ENCODE data around the gene HHIPL2.

The HHIPL2 gene

DNA sequence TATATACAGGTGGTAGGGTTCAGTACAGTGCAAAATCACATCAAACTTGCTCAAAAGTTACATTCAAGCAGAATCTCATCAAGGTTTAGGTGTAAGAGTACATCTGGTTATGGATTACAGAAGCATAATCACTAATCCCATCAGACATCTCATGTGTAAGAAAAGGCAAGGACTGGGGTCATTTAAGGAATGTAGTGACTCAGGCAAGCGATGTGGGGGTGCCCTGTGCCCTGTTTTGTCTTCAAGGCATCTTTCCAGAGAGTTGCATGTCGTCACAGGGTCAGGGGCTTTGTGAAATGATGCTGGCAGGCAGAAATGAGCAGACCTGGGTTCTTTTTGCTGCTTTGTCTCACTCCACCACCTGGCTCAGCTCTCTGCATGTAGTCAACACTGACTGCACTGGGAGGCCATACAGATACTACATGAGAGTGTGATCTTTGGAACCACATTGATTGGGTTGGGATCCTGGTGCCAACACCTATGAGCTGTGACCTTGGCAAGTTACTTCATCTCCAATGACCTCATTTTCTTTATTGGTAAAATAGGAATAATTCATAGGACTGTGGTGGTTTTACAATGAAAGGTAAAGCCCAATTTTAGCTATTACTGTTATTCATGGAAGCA is 8.2 kb upstream of the HHIPL2 start:
- TF ChIP-seq, protein P1, sequence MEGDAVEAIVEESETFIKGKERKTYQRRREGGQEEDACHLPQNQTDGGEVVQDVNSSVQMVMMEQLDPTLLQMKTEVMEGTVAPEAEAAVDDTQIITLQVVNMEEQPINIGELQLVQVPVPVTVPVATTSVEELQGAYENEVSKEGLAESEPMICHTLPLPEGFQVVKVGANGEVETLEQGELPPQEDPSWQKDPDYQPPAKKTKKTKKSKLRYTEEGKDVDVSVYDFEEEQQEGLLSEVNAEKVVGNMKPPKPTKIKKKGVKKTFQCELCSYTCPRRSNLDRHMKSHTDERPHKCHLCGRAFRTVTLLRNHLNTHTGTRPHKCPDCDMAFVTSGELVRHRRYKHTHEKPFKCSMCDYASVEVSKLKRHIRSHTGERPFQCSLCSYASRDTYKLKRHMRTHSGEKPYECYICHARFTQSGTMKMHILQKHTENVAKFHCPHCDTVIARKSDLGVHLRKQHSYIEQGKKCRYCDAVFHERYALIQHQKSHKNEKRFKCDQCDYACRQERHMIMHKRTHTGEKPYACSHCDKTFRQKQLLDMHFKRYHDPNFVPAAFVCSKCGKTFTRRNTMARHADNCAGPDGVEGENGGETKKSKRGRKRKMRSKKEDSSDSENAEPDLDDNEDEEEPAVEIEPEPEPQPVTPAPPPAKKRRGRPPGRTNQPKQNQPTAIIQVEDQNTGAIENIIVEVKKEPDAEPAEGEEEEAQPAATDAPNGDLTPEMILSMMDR (IDR thresholded peaks at IDR 0.05): no peak
- TF ChIP-seq ZFX (IDR thresholded peaks at IDR 0.05; ENCODE audit: borderline replicate concordance): no peak
- H3K27ac ChIP-seq: no peak overlapping the region

DNA sequence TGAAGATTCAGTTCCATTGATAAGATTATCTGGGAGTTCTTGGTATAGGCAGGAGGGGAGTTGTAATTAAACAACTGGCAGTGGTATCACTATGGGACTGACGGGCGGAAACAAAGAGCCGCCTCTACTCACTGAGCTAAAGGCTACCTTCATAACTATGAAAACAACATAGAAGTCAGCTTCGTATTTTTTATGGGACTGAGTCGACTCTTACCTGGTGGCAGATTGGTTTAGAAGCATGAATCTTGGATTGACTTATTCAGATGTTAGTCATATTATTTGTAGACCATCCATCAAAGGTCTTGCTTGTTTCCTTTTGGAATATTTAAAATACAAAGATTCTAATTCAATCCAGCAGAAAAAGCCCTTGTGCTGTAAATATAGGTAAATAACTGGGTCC is 6.3 kb upstream of the HHIPL2 start:
- TF ChIP-seq, protein P1 (IDR thresholded peaks at IDR 0.05): no peak
- TF ChIP-seq ZFX (IDR thresholded peaks at IDR 0.05; ENCODE audit: borderline replicate concordance): no peak
- H3K27ac ChIP-seq: no peak overlapping the region

DNA sequence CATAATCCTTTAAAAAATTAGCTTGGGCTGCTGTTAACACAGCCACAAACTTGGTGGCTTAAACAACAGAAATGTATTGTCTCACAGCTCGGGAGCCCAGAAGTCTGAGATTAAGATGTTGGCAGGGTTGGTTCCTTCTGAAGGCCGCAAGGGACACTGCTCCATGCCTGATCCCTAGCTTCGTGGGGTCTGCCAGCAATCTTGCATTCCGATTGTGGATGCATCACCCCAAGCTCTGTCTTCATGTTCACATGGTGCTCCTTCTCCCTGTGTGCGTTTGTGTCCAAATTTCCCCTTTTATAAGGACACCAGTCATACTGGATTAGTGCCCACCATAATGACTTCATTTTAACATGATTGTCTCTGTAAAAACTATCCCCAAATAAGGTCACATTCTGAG is 5.0 kb upstream of the HHIPL2 start:
- H3K27ac ChIP-seq: no peak overlapping the region
- TF ChIP-seq, protein P1 (IDR thresholded peaks at IDR 0.05): no peak
- TF ChIP-seq ZFX (IDR thresholded peaks at IDR 0.05; ENCODE audit: borderline replicate concordance): no peak

DNA sequence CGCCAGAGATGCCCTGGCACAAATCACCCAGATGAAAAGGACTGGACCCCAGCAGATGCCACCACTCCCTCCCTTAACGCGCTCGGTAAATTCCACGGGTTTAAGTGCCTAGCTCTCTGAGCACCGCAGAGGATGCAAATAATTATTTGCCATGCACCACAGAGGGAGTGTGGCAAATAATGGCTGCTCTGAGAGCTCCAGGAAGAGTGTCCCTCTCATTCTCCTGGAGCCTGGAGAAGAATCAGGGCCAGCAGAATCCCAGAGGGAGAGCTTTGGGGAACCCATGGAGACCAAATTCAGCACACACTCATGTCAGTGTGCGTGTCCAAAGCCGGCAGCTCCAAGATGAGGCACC is 667 bp downstream of the HHIPL2 start:
- no peak for TF ChIP-seq ZFX (IDR thresholded peaks at IDR 0.05; ENCODE audit: borderline replicate concordance)
- TF ChIP-seq, protein P1 (IDR thresholded peaks at IDR 0.05): no peak
- H3K27ac ChIP-seq: no peak overlapping the region

DNA sequence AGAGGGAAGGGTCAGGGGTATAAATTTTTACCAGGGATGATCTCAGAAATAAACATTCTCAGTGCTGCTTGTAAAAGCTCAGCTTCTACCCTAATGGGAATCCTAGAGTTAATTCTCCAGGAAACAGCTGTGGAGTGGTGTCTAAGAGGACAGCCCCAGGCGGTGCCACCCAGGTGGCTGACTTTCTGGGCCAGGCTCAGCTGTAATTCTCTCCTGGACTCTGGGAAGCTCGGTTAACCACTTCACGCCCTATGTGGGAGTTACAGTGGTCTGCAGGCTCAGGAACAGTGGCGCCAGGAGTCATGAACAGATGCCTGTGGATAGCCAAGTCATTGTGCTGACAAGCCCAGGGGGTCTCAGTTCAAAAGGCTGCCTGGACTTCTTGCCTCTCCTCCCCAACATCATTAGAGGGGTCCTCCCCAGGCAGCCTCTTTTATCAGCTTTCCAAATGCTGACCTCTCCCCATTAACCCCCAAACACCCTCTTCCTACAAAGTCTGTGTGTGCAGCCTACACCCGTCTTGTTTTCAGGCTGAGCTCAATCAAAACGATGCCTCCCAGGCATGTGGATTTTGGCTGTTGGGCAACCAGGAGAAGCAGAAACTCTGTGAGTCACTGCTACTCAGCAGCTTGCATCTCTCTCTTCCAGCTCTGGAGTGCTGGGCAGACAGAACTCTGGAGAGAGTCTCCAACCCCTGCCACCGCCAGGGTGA is 1.2 kb downstream of the HHIPL2 start:
- no peak overlapping the region for H3K27ac ChIP-seq
- TF ChIP-seq, protein P1 (IDR thresholded peaks at IDR 0.05): no peak
- TF ChIP-seq ZFX (IDR thresholded peaks at IDR 0.05; ENCODE audit: borderline replicate concordance): no peak

DNA sequence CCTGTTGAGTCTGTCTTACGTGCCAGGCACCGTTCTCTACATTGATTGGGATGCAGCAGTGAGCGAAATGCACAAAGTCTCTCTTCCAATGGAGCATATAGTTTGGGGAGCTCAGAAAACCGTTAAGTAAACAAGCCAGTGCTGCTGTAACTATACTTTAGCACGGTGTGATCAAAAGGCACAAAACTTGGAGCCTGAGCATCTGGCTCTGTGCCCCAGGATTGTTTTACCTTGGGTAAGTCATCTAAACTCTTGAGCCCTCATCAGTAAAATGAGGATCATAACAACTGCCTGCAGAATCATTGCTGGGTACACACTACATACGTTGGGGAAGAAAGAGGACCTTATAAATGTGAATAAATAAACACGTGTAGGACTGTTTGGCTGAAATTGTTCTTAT is 1.8 kb downstream of the HHIPL2 start:
- H3K27ac ChIP-seq: no peak overlapping the region
- no peak for TF ChIP-seq ZFX (IDR thresholded peaks at IDR 0.05; ENCODE audit: borderline replicate concordance)
- TF ChIP-seq, protein P1 (IDR thresholded peaks at IDR 0.05): no peak

DNA sequence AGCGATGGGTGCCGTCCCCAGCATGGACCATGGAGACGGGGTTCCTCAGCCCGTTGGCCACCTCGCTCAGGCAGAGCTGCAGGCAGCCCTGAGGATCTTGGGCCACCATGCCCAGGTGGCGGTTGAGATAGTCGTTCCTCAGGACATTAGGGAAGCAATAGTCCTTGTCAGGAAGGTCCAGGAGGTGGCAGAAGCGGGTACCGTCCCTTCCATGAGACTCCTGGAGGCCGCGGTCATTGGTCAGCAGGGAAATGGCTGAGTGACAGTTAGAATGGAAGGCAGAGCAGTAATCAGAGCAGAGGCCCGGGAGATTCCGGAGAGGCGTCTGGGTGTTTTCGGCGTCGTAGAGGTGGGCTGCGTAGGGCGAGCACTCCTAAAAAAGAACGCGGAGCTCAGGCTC is 4.1 kb downstream of the HHIPL2 start:
- no peak overlapping the region for H3K27ac ChIP-seq
- no peak for TF ChIP-seq ZFX (IDR thresholded peaks at IDR 0.05; ENCODE audit: borderline replicate concordance)
- TF ChIP-seq, protein P1 (IDR thresholded peaks at IDR 0.05): peak; percentile 53

Measured in 22Rv1 (cell line).